ENCODE data around the gene C9.
"Not testable (repeated sequence)": the region's sequence is repeated elsewhere in the genome, so short reads cannot be mapped to it uniquely, and the experiment has no call there.

C9 gene

GRCh38 chr5:39364367-39364766, at the start of gene C9:
C9 (minus strand) TSS chr5:39364495; CDS start chr5:39364464, 31 bp downstream.
- no peak for DNase-seq

DNA sequence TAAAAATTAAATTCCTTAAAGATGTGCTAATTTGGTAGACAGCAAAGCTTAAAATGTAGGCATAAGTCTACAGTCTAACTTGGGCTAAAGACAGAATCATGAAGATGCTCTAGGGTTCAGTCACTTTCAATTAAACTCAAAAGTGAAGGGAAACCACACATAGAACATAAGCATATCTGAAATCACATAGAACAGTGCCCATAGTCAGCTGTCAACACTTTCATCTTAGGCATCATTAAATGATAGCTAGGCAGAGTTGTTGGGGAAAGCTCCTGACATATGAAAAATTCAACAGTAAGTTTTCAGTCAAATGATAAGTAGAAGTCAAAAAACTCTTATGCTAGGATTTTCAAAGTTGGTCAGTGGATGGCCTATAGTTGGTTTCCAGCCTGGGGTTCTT, 49.5 kb upstream of the C9 start:
- DNase-seq = no peak

DNA sequence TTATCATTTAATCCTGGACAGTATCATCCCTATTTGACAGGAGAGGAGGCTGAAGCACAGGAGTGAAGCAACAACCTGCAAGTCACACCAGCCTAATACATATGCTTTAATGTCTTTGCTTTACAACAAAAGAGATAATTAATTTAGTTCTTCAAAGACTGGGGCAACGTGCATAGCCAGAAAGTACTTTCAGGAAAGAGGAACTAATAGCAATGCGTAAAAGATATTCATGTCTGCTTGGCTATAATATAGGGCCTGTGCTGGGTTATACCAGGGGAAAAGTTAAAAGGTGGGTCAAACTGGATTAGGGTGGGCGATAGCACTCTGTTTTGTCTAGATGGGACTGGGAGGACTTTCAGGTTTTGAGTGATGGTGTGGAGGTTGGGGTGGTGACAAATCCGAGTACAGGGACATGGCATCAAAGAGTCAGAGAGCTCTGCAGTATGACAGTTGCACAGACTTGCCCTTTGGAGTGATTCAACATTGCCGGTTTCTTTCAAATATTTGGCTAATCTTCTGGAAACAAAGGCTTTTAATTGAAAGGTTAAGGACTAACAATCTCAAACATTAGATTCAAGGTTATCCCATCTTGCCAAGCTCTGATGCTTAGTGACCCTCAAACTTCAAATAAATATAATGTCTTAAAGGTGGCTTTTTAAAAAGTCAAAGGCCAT, 48.6 kb upstream of the C9 start:
- no peak for DNase-seq

- no peak for DNase-seq
Measured at GRCh38 chr5:39411985-39412384, 47.7 kb upstream of the C9 start.

- DNase-seq = no peak
Measured at GRCh38 chr5:39411061-39411460, 46.8 kb upstream of the C9 start.

- DNase-seq = no peak
Measured at GRCh38 chr5:39409033-39409432, 44.7 kb upstream of the C9 start.

DNA sequence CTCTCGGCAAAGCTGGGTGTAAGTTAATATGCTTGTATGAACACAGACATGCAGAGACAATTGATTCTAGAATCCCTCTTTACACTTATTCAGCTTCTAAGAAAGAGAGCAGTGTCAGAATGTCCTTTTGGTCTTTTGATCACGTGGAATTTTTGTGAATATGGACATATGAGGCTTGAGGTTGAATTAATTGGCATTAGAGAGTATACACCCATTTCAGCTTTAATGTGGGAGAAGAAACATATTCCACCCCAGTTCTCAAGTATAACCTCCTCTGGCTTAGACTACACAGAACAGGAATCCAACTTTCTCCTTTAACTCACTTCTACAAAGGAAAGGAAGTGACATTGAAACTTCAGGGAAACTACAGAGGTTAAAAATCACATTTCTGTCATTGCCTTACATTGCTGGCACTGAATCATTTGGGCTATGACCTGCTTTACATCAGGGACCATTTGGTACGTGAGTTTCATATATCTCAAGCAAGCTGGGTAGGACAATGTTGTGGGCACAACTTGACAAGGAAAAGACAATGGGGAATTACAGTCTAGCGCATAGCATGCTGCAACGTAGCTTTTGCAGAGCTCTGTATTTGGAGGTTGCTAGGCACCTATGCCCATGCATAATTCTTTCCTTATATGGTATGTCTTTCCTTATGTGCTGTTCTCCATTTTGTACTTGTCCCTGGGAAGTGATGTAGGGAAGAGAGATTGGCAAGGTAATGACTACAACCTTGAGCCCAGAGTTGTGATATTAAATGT, 41.0 kb upstream of the C9 start:
- no peak for DNase-seq

- not testable (repeated sequence) for DNase-seq
Measured at GRCh38 chr5:39403761-39404160, 39.5 kb upstream of the C9 start.

DNA sequence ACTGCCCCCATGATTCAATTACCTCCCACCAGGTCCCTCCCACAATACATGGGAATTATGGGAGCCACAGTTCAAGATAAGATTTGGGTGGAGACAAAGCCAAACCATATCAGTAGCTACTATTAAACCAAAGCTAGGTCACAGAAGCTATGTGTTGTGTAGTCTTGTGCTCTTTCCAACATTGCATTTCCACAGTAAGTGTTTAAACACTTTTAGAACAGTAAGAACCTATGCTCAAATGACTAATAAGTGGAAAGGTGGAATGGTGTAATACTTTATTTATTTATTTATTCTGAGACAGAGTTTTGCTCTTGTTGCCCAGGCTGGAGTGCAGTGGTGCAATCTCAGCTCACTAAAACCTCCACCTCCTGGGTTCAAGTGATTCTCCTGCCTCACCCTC, 37.8 kb upstream of the C9 start:
- not testable (repeated sequence) for DNase-seq

GRCh38 chr5:39400713-39401578, 36.7 kb upstream of the C9 start:
- DNase-seq = no peak

GRCh38 chr5:39399135-39400036, 35.1 kb upstream of the C9 start:
- no peak for DNase-seq

- no peak for DNase-seq
Measured at GRCh38 chr5:39396843-39397242, 32.5 kb upstream of the C9 start.

DNA sequence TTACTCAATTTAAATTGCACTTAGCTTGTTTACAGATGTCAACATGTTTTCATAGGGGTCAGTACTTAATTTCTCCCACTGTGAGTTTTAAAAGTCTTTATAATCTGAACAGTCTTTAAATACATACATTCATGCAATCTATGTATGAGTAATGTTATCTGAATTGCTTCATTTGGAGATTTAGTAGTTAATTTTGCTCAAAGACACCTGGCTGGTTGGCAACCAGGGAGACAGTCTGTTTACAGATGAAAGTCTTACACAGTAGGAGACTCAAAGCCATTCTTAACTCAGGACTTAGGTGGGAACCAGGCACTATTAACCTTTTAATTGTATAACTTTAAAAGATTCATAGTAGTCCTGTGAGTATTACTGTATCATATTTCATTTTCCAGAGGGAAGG, 31.2 kb upstream of the C9 start:
- no peak for DNase-seq

GRCh38 chr5:39394946-39395345, 30.7 kb upstream of the C9 start:
- DNase-seq = no peak

DNA sequence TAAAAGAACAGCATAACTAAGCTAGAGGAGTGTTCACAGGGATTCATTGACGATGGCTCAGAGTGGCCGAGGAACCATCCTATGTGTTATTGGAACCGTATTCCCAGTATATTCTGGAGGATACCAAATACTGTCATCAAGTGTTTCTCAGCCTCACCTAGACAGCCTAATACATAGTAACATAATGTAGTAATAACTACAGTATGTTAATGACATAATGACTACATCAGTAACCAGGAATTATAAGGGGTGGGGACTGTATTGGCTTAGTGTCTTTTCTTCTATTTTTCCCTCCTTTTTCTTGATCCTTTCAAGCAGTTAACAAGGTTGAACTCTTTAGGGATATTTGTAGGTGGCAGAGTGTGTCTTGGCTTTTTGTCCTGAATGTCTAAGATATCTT, 26.6 kb upstream of the C9 start:
- DNase-seq = no peak

DNA sequence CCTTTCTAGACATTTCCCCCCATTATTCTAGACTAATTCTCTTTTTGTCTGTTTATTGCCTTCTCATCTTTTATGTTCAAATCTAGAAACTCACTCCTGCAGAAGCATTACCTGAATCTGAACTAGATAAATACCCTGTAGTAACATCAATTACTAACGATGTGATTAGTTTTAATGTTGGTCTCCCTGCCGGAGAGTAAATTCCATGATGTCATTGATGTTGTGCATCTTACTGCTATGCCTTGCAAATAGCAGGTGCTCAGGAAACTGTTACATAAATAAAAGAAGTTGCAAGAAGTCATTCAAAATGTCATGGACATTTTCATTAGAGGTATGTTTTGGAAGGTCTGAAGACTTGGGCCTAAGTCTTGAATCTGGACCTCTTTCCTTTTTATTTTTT, 23.0 kb upstream of the C9 start:
- DNase-seq = no peak

GRCh38 chr5:39384271-39384670, 20.0 kb upstream of the C9 start:
- DNase-seq = no peak

- no peak for DNase-seq
Measured at GRCh38 chr5:39381376-39381775, 17.1 kb upstream of the C9 start.

DNA sequence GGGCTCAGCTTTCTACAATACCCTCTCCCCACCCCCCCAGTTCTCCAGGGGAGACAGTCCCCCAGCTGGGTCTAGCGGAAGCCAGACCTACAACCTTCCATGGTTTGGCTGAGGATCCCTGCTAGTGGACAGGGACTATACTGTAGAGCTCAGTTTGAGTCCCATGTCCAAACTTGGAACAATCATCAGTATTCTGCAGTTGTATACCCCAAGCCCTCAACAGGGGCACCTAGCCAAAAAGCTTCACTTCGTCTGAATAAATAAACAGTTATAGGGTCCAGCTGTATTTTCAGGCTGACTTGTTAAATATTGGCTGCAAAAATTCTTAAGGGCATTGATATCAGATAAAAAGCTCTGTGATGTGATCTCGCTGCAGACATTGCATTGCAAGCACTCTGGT, 15.4 kb upstream of the C9 start:
- DNase-seq = no peak

DNA sequence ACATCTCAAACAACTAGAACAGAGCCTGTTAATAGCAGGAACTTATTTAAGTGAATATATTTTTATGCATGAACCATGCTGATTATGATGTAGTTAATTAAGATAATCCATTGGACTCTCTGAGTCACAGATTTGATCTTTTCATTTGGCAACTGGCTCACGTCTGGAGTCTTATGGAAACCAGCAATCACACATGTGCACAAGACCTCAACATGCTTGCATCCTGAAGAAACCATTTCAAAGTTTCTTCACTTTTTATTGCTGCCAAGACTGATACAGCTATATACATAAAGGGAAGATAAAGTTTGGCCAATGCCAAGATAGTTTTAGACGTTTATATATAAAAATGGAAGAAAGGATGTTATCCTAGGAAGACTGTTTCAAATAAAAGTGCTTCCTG, 13.3 kb upstream of the C9 start:
- DNase-seq = no peak

DNA sequence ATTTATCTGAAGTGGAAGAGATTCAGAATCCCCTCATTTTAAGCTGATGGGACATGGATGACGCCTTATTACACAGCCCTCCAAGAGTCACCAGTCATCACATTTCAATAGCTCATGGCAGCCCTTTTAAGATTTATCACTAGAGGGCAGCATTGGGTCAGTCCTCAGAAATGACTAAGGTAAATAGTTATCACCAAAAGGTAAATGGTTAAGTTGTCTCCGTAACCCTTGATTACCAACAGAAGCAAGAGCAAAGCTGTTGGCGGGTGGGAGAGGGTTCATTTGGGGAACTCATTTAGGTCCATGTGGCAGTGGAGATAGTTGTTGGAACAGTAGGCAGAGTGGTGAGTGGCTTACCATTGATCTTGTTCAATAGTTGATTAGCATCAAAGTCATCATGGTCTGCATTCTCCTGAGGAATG, 12.0 kb upstream of the C9 start:
- DNase-seq = no peak

- DNase-seq = no peak
Measured at GRCh38 chr5:39373791-39374190, 9.5 kb upstream of the C9 start.

- no peak for DNase-seq
Measured at GRCh38 chr5:39371367-39371635, 7.0 kb upstream of the C9 start.

Measured in activated CD8-positive, alpha-beta memory T cell treated with anti-CD3 and anti-CD28 coated beads, Interleukin-2, amount 50 U/mL, for 48 hours (primary cell).